ENCODE data around the gene OR7C2.
A peak's percentile ranks its signal among the peaks of the same experiment; 100 is the strongest.
"Not testable (repeated sequence)": the region's sequence is repeated elsewhere in the genome, so short reads cannot be mapped to it uniquely, and the experiment has no call there.

The OR7C2 gene

DNA sequence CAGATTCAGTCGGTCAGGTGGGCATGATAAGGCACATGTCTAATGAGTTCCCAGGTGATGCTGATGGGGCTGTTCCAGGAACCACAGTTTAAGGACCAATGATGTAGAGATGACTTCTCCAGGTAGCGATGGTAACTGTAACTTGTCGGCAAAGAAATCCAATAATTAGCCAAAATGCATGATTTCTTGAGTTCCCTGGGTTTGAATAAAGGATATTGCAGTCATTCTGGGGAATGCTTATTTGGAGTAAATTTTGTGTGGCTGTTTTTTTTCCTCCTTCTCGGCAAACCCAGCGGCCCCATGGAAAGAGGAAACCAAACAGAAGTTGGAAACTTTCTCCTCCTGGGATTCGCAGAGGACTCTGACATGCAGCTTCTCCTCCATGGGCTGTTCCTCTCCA, at the start of gene OR7C2:
OR7C2 (plus strand) TSS at position 301 of the 400 bp plus-strand sequence; CDS start at position 301, 0 bp downstream.
- no peak for DNase-seq

DNA sequence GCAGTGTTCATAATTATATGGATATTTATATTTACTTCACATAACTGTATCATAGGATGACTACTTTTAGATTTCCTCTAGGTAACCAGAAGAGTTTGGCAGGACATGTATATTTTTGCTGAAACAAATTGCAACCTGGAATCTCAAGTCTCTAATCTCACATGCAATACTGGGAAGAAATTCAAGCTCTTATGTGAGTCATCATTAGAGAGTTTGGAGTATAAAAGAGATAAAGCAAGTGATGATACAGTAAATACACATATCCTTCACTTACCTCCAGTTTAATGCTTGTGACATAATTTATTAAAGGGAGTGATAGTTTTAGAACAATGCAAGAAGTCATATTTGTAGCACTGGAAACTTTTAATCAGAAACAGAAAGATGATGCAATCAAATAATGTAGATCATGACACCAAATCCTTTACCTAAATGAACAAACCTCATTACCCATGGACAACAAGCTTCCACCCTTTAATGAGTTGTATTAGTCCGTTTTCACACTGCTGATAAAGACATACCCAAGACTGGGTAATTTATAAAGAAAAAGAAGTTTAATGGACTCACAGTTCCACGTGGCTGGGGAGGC, 39.5 kb upstream of the OR7C2 start:
- no peak for DNase-seq

DNA sequence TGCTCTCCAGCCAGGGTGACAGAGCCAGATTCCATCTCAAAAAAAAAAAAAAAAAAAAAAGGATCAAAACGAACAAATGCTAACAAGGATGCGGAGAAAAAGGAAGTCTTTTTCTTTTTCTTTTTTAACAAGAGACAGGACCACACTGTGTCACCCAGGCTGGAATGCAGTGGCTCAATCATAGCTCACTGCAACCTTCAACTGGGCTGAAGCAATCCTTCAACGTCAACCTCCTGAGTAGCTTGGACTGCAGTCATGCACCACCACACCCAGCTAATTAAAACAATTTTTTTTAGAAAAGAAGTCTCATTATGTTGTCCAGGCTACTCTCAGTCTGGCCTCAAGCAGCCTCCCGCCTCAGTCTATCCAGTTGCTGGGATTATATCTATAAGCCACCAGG, 34.6 kb upstream of the OR7C2 start:
- no peak for DNase-seq

DNA sequence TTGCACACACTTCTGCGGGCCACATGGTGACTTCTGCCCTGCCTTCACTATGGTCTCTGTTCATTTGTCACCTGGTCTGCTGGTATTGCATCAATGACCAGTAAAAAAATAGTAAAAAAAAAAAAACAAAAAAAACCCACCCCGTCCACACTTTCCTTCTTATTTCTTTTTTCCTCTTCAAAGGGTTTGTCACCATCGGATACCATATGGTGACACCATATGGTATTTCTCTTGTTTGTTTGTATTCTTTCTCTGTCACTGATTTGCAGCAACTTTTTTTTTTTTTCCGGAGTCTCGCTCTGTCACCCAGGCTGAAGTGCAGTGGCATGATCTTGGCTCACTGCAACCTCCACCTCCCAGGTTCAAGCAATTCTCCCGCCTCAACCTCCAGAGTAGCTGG, 26.2 kb upstream of the OR7C2 start:
- no peak for DNase-seq

DNA sequence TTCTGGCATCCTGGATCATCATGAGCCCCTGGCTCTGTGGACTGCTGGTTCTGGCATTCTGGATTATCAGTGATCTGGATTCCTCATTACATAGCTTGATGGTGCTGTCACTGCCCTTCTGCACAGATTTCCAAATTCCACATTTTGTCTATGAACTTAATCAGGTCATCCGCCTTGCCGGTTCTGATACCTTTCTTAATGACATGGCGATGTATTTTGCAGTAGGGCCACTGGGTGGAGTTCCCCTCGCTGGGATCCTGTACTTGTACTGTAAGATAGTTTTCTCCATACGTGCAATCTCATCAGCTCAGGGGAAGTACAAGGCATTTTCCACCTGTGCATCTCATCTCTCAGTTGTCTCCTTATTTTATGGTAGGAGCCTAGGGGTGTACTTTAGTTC, 24.4 kb upstream of the OR7C2 start:
- no peak for DNase-seq

DNA sequence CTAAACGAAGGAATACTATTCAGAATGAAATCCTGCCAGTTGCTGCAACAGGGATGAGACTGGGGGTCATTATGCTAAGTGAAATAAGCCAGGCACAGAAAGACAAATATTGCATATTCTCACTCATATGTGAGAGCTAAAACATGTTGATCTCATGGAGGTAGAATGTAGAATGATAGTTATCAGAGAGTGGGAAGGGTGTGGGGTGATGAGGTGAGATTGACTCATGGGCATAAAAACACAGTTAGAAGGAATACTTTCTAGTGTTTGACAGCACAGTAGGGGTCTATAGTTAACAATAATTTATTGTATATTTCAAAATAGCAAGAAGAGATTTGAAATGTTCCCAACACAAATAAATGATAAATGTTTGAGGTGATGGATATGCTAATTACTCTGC, 7.8 kb upstream of the OR7C2 start:
- DNase-seq, result no peak

DNA sequence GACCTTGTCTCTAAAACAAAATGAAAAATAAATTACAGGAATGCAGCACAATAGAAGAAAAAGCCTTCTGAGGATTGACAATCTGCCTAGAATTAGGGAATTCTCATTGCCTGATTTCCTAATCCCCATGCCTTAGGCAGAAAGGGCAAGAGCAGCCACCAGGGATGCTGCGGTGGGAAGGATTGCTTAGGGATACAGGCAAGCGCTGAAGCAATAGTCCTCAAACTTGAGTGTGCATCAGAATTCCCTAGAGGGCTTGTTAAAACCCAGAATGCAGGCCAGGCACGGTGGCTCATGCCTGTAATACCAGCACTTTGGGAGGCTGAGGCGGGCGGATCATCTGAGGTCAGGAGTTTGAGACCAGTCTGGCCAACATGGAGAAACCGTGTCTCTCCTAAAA, 1.0 kb upstream of the OR7C2 start:
- DNase-seq, result no peak

DNA sequence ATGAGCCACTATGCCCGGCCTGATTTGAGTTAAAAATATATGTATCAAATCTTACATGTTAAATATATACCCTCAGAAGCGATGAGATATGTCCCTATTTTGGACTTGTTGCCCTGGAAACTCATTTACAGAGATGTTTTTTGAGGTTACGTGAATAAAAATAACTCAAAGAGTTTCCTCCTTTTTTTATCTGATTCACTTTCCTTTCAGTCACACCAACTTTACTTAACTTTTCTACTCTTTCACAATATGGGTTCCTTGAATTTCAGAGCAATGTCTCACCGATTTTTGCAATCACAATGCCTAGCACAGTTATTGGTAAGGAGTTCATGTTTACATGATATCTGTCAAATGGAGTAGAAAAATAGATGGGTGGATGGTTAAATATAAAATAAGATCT, 2.3 kb downstream of the OR7C2 start:
- no peak for DNase-seq

DNA sequence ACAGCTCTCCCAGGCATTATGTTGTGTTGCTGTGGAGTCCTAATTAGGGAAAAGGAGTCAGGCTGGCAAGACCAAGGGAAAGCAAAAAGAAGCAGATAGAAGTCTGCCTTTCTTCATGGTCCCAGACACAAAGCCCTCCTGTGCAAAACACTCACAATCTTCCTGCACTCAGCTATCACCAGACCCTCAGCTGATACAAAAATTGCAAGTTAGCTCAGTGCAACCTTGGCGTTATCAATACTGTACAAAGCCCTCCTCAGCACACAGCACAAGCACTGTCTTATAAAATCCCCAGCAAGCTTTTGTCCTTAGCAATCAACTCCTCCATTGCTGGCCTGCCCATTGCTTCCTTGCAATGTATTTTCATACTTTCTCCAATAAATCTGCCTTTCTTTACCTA, 3.2 kb downstream of the OR7C2 start:
- no peak for DNase-seq

DNA sequence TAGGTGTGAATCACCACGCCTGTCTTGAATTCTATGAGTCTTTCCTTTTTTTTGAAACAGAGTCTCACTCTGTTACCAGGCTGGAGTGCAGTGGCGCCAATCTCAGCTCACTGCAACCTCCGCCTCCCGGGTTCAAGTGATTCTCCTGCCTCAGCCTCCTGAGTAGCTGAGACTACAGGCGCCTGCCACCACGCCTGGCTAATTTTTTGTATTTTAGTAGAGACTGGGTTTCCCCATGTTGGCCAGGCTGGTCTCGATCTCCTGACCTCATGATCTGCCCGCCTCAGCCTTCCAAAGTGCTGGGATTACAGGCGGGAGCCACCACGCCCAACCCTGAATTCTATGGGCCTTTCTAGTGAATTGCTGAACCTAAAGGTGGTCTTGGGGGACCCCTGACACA, 8.1 kb downstream of the OR7C2 start:
- DNase-seq, result not testable (repeated sequence)

DNA sequence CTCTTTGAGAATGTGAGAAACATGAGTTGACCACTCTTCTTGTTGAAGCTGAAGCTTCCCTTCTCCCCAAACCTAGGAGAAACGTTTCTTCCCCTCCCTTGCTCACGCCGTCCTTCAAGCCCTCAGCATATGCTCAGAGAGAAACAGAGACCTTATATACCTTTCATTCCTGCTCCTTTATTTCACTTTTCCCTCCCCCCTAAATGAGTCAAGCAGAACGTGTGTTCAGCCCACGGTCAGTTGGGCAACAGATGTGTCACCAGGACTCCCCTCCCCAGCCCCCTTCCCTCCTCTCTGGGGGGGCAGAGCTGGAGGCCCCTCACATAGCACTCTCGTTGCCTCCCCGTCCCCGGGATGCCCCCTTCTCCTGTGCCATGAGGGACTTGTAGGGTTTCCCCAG, 8.6 kb downstream of the OR7C2 start:
- no peak for DNase-seq

DNA sequence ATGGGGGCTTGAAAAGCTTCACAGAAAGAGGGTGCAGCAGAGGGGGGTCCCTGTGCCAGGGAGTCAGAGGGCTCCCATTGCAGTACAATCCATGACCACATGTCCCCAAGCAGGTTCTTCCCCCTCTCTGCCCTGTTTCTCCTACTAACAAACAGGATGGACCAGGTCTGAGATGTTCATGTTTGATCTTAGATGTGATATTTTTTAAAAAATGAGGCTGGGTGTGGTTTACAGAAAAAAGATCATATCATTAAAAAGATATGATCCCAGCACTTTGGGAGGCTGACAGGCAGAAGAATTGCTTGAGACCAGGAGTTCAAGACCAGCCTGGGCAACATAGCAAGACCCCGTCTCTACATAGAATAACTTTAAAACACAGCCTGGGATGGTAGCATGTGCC, 9.1 kb downstream of the OR7C2 start:
- no peak for DNase-seq

DNA sequence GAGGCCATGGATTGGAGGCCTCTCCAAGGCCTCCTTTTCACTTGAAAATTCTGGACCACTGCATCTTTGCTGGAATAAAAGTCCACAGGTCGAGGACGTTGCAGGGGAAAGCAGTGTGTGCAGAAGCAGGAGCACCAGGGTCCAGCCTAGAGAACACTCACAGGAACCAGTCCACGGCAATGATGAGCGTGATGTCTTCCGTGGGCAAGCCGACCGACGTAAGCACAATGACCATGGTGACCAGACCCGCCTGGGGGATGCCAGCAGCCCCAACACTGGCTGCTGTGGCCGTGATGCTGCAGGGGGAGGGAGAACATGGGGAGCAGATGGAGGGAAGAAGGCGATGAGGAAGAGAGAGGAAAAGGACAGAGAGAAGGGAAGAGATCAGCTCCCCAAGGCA, 11.5 kb downstream of the OR7C2 start:
- DNase-seq, result no peak

DNA sequence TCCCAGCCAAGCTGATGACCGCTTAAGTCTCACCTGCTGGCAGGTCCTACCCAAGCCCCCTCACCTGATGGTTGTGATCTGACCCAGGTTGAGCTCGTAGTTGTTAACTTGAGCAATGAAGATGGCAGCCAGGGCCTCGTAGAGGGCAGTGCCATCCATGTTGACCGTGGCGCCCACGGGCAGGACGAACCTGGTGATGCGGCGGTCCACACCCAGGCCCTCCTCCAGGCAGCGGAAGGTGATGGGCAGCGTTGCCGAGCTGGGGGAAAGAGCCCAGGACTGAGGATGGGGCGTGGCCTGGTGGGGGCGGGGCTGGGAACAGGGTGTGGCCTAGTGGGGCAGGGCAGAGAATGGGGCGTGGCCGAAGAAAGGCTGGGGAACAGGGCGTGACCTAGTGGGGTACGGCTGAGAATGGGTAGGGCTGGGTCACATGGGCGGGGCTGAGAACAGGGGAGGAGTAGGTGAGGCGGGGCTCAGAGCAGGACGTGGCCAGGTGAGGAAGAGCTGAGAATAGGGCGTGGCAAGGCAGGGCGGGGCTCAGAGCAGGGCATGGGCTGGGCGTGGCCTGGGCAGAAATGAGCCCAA, 12.9 kb downstream of the OR7C2 start:
- peak; percentile 30 for DNase-seq

DNA sequence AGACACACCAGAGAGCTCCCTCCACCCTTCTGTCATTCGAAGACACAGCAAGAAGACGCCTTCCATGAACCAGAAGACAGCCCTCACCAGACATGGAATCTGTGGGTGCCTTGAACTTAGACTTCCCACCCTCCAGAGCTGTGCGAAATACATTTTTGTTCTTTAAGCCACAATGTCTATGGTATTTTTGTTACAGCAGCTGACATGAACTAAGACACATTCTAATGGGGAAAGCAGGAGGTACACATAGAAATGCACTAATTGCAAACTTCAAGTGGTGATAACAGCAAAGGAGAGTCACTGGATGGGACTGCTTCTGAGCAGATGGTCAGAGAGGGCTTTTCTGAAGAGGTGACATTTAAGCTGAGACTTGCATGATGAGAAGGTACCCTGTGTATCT, 16.2 kb downstream of the OR7C2 start:
- DNase-seq, result no peak

DNA sequence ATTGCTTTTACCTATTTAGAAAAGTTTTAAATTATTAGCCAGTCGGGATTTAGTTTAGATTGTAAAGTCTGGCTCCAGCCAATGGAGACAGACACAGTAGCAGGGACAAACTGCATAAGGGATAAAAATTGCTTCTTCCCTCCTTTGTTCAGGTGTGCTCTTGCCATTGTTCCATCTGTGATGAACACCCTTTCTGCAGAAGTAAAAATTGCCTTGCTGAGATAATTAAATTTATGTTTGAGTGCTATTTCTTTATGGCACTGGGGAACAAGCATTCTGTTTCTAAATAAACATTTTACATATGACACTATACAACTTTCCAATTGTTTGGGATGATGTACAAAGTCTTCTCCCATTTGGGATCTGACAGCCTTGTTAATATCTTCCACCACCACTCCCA, 18.0 kb downstream of the OR7C2 start:
- DNase-seq, result no peak

DNA sequence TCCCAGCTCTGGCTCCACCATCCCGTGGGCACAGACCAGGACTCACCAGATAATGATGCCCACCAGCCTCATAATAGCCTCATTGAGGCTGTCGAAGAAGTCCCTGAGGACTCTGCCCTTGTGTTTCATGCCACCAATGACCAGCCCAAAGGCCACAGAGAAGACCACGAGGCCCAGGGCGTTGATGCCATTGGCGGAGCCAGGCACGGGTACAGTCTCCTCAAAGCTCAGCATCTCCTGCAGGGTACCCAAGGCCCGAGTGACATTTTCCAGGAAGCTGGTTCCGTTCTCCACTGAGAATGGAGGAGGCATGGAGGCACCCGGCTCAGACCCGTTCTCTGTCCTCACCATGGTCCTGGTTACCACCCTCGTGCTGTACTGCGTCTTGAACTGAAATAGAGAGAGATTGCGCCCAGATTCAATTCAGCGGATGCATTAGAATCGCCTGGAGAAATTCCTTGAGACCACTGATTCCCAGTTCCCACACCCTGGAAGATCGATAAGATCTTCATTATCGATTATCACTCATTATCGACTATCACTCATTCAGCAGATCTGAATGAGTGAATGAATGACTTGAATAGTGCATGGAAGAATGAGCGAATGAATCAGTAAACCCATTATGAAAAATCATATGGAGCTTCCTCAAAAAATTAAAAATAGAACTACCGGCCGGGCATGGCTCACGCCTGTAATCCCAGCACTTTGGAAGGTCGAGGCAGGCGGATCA, 20.8 kb downstream of the OR7C2 start:
- no peak for DNase-seq

DNA sequence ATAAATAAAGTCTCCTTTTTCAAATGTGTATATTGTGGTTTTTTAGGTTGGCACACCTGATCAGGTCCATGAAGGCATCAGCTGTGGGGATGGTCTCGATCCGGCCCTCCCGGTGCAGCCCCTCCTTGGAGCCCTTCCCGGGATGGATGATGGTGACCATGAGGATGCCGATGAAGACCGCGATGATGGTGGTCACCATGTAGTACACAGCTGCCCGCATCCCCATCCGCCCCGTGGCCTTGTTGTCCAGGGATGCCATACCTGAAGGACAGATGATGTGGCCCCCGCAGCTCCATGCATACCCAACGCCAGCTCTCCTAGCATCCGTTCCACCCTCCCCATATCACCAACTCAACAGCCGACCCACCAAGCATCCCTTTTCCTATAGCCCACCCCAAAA, 27.0 kb downstream of the OR7C2 start:
- no peak for DNase-seq

DNA sequence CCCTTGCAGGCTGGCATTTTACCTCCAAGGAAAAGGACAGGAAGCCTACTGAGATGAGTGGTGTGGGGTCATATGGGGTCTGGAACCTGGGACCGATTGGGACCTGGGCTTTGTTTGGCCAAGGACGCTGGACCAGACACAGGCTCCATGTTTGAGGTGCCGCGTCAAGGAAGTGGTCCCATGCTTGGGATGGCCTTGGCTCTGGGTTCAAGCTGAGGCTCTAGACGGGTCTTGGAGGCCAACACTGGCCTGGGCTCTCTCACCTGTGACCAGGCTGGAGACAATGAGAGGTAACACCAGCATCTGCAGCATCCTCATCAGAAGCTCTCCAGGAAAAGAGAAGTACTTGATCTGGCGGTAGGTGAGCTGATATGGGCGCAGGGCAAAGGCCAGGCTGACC, 30.2 kb downstream of the OR7C2 start:
- no peak for DNase-seq

DNA sequence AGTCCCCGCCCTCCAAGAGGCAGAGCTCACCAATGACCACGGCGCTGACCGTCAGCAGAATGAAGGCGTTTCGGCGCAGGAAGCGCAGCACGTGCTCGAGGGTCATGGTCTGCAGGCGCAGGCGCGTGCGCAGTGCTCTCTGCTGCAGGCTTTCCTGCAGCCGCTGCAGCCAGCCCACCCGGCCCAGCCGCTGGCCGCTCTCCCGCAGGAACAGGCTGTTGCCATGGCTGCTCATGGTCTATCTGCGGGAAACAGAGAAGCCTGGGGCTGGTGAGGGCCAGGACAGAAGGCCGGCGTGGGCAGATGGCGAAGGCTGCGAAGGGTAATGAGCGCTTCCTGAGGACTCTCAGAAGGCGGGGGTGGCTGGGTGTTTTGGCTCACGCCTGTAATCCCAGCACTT, 31.4 kb downstream of the OR7C2 start:
- DNase-seq, result no peak

DNA sequence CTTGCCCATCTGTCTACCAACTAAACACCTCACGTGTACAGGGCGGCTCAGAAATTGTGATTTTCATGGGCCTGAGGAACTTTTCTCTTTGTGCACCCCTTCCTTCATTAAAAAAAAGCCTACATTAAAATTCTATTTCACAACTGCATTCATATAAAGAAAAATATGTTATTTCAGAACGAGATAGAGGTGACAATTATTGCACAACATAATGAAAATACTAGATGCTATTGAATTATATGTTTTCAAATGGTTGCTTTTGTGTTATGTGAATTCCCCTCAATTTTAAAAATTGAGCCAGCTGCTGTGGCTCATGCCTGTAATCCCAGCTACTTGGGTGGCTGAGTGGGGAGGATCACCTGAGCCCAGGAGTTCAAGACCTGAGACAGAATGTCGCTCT, 33.2 kb downstream of the OR7C2 start:
- DNase-seq, result no peak

DNA sequence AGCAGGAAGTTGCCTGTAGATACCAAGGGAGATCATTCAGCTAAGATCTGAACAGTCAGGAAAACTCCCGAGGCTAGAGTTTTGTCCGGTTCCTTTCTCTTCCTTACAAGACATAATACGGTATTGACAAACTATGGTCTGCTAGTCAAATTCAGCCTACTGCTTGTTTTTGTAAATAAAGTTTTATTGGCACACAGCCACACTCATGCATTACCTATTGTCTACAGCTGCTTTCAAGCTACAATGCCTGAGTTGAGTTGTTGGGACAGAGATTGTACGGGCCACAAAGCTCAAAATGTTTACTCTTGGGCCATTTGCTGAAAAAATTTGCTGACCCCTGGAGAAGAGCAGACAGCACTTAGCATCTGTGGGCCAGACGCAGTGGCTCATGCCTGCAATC, 35.8 kb downstream of the OR7C2 start:
- no peak for DNase-seq

DNA sequence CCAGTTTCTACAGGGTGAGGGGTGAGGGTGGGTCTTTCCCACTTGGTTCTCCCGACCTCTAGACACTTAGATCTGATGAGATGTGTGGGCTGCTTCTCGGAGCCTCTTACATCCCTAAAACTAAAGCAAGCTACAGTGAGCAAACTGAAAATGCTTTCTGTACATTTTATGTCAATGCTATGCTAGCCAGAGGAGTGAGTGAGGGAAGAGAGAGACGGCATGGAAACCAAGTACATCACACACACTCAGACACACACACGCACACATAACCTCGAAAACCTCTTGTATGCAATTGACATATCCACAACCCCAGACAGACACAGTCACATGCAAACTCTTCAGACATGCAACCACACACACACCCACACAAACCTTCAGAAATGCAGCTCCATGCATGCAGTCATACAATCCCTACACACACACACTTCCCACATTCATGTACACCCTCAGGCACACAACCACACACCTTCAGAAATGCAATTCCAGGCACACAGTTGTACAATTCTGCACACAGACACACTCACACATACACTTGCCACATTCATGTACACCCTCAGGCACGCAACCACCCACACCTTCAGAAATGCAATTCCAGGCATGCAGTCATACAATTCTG, 37.0 kb downstream of the OR7C2 start:
- DNase-seq, result no peak

Measured in activated CD4-positive, CD25-positive, alpha-beta regulatory T cell treated with anti-CD3 and anti-CD28 coated beads, Interleukin-2, amount 50 U/mL, for 72 hours (primary cell).